Raji (cell line): ENCODE data around the gene RPL36.

Experiments
- POLR2A ChIP-seq: IDR thresholded peaks from 2 replicates; pipeline ENCODE4 v1.6.1; 2011; ENCODE audit warnings: low read depth, low read length, control low read depth; ENCODE audit not compliant: insufficient read depth

Gene RPL36

DNA sequence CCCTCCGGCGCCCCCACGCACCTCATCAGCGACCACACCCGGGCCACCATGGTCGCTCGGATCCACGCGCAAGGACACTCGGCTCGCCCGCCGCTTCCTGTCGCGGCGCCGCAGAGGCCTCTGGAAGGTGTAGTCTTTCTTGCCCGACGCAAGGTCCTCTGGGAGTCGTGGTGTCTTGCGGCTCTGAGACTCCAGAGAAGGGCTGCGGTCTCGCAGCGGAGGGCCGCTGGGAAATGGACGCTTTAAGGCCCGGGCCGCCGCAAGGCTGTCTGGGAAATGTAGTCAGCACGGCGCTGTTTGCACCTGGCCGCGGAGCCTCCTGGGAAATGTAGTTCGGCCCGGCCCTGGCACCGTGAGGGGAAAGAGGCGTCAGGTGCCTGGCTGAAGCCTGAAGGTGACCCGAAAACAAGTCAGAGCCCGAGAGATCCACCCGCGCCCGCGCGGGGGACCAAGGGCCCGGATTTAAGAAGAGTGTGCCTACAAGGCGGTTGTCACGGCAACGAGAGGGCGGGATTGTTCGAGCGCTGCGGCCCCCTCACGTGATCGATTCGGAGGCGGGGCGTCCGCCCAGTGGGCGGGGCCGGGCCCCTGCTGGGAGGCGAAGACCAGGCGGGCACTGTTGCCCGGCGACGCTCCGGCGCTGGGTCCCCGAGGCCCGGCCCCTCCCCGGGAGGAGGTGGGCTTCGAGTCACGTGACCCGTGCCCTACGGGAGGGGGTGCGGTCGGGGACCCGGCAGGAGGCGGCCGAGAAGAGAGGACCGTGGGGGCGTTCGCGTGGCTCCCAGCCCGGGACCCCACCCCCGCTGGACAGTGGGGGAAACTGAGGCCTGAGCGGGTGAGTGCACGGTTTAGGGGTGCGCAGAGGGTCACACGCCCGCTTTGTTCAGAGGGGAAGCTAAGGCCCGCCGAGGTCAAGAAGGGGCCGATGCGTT, 9.4 kb upstream of the RPL36 start, which contains the start of the genes HSD11B1L and MICOS13:
HSD11B1L (plus strand) TSS at position 591 of the 932 bp plus-strand sequence. CDS start 3,806 bp downstream, outside the sequence.
MICOS13 (minus strand) TSS at position 80 of the 932 bp plus-strand sequence; CDS start at position 50, 30 bp downstream.
- TF ChIP-seq POLR2A = peak; percentile 86

DNA sequence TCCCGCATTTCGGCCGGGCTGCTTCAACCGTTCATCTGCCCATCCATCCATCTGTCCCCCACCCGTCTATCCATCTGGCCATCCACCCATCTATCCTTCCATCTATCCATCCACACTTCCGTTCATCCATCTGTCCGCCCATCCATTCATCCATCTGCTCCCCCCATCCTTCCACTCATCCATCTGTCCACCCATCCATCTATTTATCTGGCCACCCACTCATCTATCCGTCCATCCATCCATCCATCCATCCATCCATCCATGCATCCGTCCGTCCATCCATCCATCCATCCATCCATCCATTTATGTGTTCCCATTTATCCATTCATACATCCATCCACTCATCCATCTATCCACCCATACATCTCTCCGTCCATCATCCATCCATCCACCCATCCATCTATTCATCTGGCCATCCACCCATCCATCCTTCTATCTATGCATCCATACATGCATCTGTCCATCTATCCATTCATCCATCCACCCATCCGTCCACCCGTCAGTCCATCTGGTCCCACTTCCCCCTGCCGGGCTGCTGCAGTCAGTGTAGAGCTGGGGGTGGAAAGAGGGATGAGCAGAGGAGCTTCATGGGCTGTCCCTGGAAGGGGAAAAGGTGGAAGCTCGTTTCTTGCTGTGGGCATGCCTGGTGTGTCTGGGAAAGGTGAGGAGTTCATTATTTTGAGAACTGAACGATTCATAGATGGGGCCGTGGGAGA, 8.5 kb upstream of the RPL36 start:
- no peak for TF ChIP-seq POLR2A

- TF ChIP-seq POLR2A = no peak
These were observed 8.0 kb upstream of the RPL36 start for GRCh38 chr19:5682107-5682482.

GRCh38 chr19:5683177-5683886, 6.8 kb upstream of the RPL36 start:
- no peak for TF ChIP-seq POLR2A

DNA sequence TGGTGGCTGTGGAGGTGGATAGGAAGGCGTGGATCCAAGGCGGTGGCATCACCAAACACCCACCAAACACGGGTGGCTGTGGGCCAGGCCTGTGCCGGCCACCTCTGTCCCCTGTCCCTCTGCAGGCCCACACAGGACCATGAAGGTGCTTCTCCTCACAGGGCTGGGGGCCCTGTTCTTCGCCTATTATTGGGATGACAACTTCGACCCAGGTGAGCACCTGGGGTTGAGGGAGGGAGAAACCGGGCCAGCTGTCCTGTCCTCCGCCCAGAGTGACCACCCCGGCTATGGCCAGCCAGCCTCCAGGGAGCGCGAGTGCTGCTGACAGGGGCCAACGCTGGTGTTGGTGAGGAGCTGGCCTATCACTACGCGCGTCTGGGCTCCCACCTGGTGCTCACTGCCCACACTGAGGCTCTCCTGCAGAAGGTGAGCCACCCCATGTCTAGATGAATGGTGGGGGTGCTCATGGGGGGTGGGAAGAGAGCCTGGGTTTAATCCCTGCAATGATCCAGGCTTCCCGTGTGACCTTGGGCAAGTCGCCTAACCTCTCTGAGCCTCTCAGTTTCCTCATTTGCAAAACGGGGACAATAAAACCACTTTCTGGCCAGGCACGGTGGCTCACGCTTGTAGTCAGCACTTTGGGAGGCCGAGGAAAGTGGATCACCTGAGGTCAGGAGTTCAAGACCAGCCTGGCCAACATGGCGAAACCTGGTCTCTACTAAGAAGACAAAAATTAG, 5.2 kb upstream of the RPL36 start:
- no peak for TF ChIP-seq POLR2A

DNA sequence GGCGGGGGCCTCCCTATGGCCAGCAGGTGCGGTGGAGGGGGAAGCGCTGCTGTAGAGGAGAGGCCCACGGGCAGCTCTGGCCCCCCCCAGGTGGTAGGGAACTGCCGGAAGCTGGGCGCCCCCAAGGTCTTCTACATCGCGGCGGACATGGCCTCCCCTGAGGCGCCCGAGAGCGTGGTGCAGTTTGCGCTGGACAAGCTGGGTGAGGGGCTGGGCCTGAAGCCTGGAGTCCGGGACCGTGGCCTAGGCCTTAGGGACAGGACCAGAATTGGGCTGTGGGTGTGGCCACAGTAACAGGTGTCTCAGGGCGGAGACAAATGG, 3.8 kb upstream of the RPL36 start:
- TF ChIP-seq POLR2A = no peak

GRCh38 chr19:5686647-5687359, 3.3 kb upstream of the RPL36 start:
- peak; percentile 58 for TF ChIP-seq POLR2A

GRCh38 chr19:5687360-5688198, 2.5 kb upstream of the RPL36 start:
- TF ChIP-seq POLR2A = no peak

GRCh38 chr19:5690955-5691821, 1.1 kb downstream of the RPL36 start:
- peak; percentile 21; the same call in 1 of the 2 replicates for TF ChIP-seq POLR2A

GRCh38 chr19:5691822-5692722, 2.0 kb downstream of the RPL36 start:
- no peak; the same call in none of the 2 replicates for TF ChIP-seq POLR2A

DNA sequence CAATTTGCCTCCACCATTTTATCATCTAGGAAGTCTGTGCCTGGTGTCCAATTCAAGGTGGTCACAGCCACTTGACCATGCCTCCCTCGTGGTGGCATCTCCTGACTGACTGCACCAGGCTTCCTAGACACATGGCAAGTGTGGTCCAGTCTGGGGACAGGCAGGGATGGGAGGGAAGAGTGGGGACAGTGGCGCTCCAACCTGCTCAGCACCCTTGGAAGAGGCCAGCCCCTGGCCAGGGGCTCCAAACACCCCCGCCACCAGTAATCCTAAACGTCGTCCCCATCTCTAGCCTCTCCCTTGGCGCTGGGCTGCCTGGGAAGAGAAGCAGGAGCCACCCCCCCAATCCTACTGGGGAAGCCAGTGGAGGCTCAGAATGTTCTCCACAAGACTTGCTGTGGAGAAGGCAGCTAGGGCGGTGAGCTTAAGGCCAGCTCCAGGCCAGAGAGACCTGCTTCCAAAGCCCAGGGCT, 2.7 kb downstream of the RPL36 start:
- TF ChIP-seq POLR2A = no peak
